CD4-positive, alpha-beta memory T cell (primary cell): ENCODE measurements around the gene TBL1XR1. TPM values are rescaled to one million over a fixed set of nuclear protein-coding genes. Genes with fewer than 3 reads are reported as not detected.
A peak's percentile ranks its signal among the peaks of the same experiment; 100 is the strongest.
"Not testable (repeated sequence)": the region's sequence is repeated elsewhere in the genome, so short reads cannot be mapped to it uniquely, and the experiment has no call there.

Experiments
- CTCF ChIA-PET: fragments of 350-600 bp; sonication (Branson Sonifier 250); formaldehyde crosslinking; loops from one replicate; lab custom pipeline; 2021; ENCODE audit warnings: inconsistent platforms; ENCODE audit not compliant: partially characterized antibody; lab: Charles Lee
- POLR2A ChIA-PET: fragments of 350-600 bp; sonication (Branson Sonifier 250); formaldehyde crosslinking; loops from one replicate; lab custom pipeline; 2021; ENCODE audit not compliant: partially characterized antibody; lab: Charles Lee
- DNase-seq, 5 donors: peaks; one replicate each; pipeline versions ENCODE4 v3.0.0 to v3.0.0-alpha.2; 2020 to 2022; ENCODE audit warnings: mixed read lengths in 1 of 5
- H3K27ac ChIP-seq: one replicate; pipeline ENCODE4 v1.7.0; 2013; ENCODE audit warnings: low read depth, low read length
- H3K27me3 ChIP-seq: 2 replicates; pipeline ENCODE4 v1.7.0; 2013; ENCODE audit warnings: mild to moderate bottlenecking, low read length, moderate library complexity; ENCODE audit not compliant: insufficient read depth
- H3K36me3 ChIP-seq: 2 replicates; pipeline ENCODE4 v1.7.0; 2013; ENCODE audit warnings: mild to moderate bottlenecking, low read length, moderate library complexity; ENCODE audit not compliant: insufficient read depth
- H3K4me1 ChIP-seq: 2 replicates; pipeline ENCODE4 v1.7.0; 2013; ENCODE audit warnings: mild to moderate bottlenecking, low read length, moderate library complexity; ENCODE audit not compliant: insufficient read depth
- H3K4me3 ChIP-seq, 2 donors: one replicate each; pipeline ENCODE4 v1.7.0; 2013; ENCODE audit warnings: low read length in 2 of 2, mild to moderate bottlenecking in 1 of 2
- H3K9me3 ChIP-seq, 2 donors: one replicate each; pipeline ENCODE4 v1.7.0; 2013; ENCODE audit warnings: low read length in 2 of 2, control low read depth in 1 of 2; ENCODE audit not compliant: control insufficient read depth in 1 of 2
- H3K27ac Mint-ChIP-seq, 7 donors: one replicate each; pipeline ENCODE4 v1.8.0; 2020 to 2021; ENCODE audit warnings: mixed read lengths in 7 of 7, mild to moderate bottlenecking in 6 of 7, inconsistent platforms in 3 of 7, moderate library complexity in 3 of 7
- H3K27me3 Mint-ChIP-seq, 2 donors: one replicate each; pipeline ENCODE4 v1.8.0; 2020 to 2021; ENCODE audit warnings: mixed read lengths in 2 of 2
- H3K36me3 Mint-ChIP-seq, 2 donors: one replicate each; pipeline ENCODE4 v1.8.0; 2020 to 2021; ENCODE audit warnings: mixed read lengths in 2 of 2, inconsistent platforms in 1 of 2, mild to moderate bottlenecking in 1 of 2
- H3K4me1 Mint-ChIP-seq, 4 donors: one replicate each; pipeline ENCODE4 v1.8.0; 2020 to 2021; ENCODE audit warnings: mixed read lengths in 4 of 4, mild to moderate bottlenecking in 1 of 4
- H3K4me3 Mint-ChIP-seq, 8 donors: one replicate each; pipeline ENCODE4 v1.8.0; 2020 to 2021; ENCODE audit warnings: mixed read lengths in 8 of 8, mild to moderate bottlenecking in 7 of 8, moderate library complexity in 6 of 8, inconsistent platforms in 3 of 8
- H3K9me3 Mint-ChIP-seq, 8 donors: one replicate each; pipeline ENCODE4 v1.8.0; 2020 to 2021; ENCODE audit warnings: mixed read lengths in 8 of 8, mild to moderate bottlenecking in 5 of 8, inconsistent platforms in 3 of 8, moderate library complexity in 1 of 8
- intact Hi-C: fragments of 100-400 bp; cut with micrococcal nuclease; formaldehyde crosslinking; loops from one replicate; pipeline ENCODE4 v1.15.1; 2023
- polyA plus RNA-seq, 2 donors: library from polyadenylated mRNA; unstranded; fragments of 300-500 nt; fragmentation: Illumina TruSeq; gene quantifications; one replicate each; pipeline ENCODE4 v1.2.3, GENCODE V29; 2021
- total RNA-seq, 2 experiments: library from RNA; stranded (reverse); gene quantifications; one replicate each; pipeline ENCODE4 v1.2.3, GENCODE V29; 2021

Gene TBL1XR1
- total and polyA plus RNA-seq, 4 experiments from 2014 or later: 20.1 to 172 (median 100) TPM

- intact Hi-C loops: loop anchor here (2.0 to 10.0 kb wide), 3 partner anchors 23 to 1191 kb away; no protein-coding TSS in a partner anchor
- H3K4me3 ChIP-seq: no peak overlapping the region
- peaks cover 39 to 75% (median 53%) of the 10 kb centered on the region in 4 donors for H3K4me1 Mint-ChIP-seq
These were observed 3.5 kb downstream of the TBL1XR1 start for GRCh38 chr3:177193688-177194268.

GRCh38 chr3:177193275-177193674 is 4.0 kb downstream of the TBL1XR1 start:
- ChIA-PET CTCF (interaction anchor here (1.2 to 3.8 kb wide), 3 partner anchors 9 to 142 kb away, joined by 3 to 28 read pairs (median 6); no protein-coding TSS in a partner anchor), POLR2A (interaction anchor here (1.0 to 12.4 kb wide), 4 partner anchors 8 to 166 kb away, joined by 4 to 529 read pairs (median 4); no protein-coding TSS in a partner anchor)
- H3K36me3 ChIP-seq, H3K27me3 Mint-ChIP-seq, H3K9me3 ChIP-seq, H3K27me3 ChIP-seq, H3K27ac ChIP-seq, DNase-seq, H3K9me3 Mint-ChIP-seq, H3K4me3 ChIP-seq: not testable (repeated sequence)
- Mint-ChIP-seq H3K36me3 (peaks cover 7 to 33% of the 10 kb centered on the region in 2 donors), H3K4me3 (peak overlapping the region in 7 of 8 donors; percentile 91 to 99 (median 98)), H3K4me1 (peaks cover 40 to 75% (median 54%) of the 10 kb centered on the region in 4 donors), H3K27ac (peak overlapping the region in 6 of 7 donors; percentile 15 to 99 (median 80))
- intact Hi-C loops: loop anchor here (10.0 kb wide), 1 partner anchor 1192 kb away; no protein-coding TSS in a partner anchor
- peaks cover 64% of the 10 kb centered on the region for H3K4me1 ChIP-seq

More at GRCh38 chr3:177193688-177194268, 3.5 kb downstream of the TBL1XR1 start:
- Histone ChIP-seq H3K36me3 (no peaks in the 10 kb centered on the region), H3K27ac (peak overlapping the region; percentile 89), H3K4me1 (peaks cover 64% of the 10 kb centered on the region), H3K9me3 (no peaks in the 10 kb centered on the region), H3K27me3 (no peaks in the 10 kb centered on the region)
- ChIA-PET CTCF (interaction anchor here (1.2 to 11.0 kb wide), 5 partner anchors 9 to 166 kb away, joined by 3 to 126 read pairs (median 6); no protein-coding TSS in a partner anchor), POLR2A (interaction anchor here (1.0 to 12.4 kb wide), 6 partner anchors 9 to 166 kb away, joined by 4 to 529 read pairs (median 10); no protein-coding TSS in a partner anchor)
- no peaks in the 10 kb centered on the region for H3K9me3 Mint-ChIP-seq
- peak overlapping the region; percentile 91 to 99 (median 98) for H3K4me3 Mint-ChIP-seq
- peak overlapping the region; percentile 15 to 99 (median 98) for H3K27ac Mint-ChIP-seq
- DNase-seq: no peak
- peaks cover 7 to 35% of the 10 kb centered on the region in 2 donors for H3K36me3 Mint-ChIP-seq
- no peaks in the 10 kb centered on the region for H3K27me3 Mint-ChIP-seq

GRCh38 chr3:177190756-177191681 is 6.3 kb downstream of the TBL1XR1 start:
- H3K9me3 ChIP-seq: no peaks in the 10 kb centered on the region
- intact Hi-C loops: loop anchor here (10.0 kb wide), 1 partner anchor 1194 kb away; no protein-coding TSS in a partner anchor
- H3K4me1 ChIP-seq: peaks cover 69% of the 10 kb centered on the region
- H3K36me3 ChIP-seq: no peaks in the 10 kb centered on the region
- Mint-ChIP-seq H3K4me1 (peaks cover 47 to 80% (median 66%) of the 10 kb centered on the region in 4 donors), H3K27me3 (no peaks in the 10 kb centered on the region), H3K9me3 (no peaks in the 10 kb centered on the region), H3K27ac (peak overlapping the region; percentile 1 to 83 (median 45)), H3K36me3 (peaks cover 7 to 28% of the 10 kb centered on the region in 2 donors), H3K4me3 (peak overlapping the region in 7 of 8 donors; percentile 3 to 86 (median 61))
- POLR2A ChIA-PET: no interaction called here
- H3K4me3 ChIP-seq: no peak overlapping the region
- CTCF ChIA-PET: interaction anchor here (0.8 kb wide), 1 partner anchor 169 kb away, joined by 4 read pairs; no protein-coding TSS in a partner anchor
- no peaks in the 10 kb centered on the region for H3K27me3 ChIP-seq
- no peak for DNase-seq
- H3K27ac ChIP-seq: no peak overlapping the region

- H3K36me3 ChIP-seq, H3K27me3 Mint-ChIP-seq, H3K27ac ChIP-seq, DNase-seq, H3K4me3 ChIP-seq, POLR2A ChIA-PET, H3K27me3 ChIP-seq, H3K9me3 Mint-ChIP-seq, H3K9me3 ChIP-seq: not testable (repeated sequence)
- intact Hi-C loops: loop anchor here (10.0 kb wide), 1 partner anchor 1195 kb away; no protein-coding TSS in a partner anchor
- H3K4me1 ChIP-seq: peaks cover 77% of the 10 kb centered on the region
- Mint-ChIP-seq H3K4me3 (peak overlapping the region in 2 of 8 donors; percentile 23 to 61), H3K27ac (peak overlapping the region in 1 of 7 donors; percentile 12), H3K36me3 (peaks cover 8 to 22% of the 10 kb centered on the region in 2 donors), H3K4me1 (peaks cover 49 to 78% (median 64%) of the 10 kb centered on the region in 4 donors)
- CTCF ChIA-PET: interaction anchor here (0.6 kb wide), 1 partner anchor 119 kb away, joined by 4 read pairs; no protein-coding TSS in a partner anchor
These were observed 7.1 kb downstream of the TBL1XR1 start for GRCh38 chr3:177190184-177190583.

- intact Hi-C loops, H3K9me3 ChIP-seq, DNase-seq, H3K27me3 ChIP-seq, H3K27me3 Mint-ChIP-seq, POLR2A ChIA-PET, H3K4me3 ChIP-seq, H3K27ac ChIP-seq, H3K36me3 ChIP-seq, H3K9me3 Mint-ChIP-seq, H3K27ac Mint-ChIP-seq: not testable (repeated sequence)
- H3K4me1 ChIP-seq: peaks cover 79% of the 10 kb centered on the region
- peak overlapping the region in 4 of 8 donors; percentile 25 to 65 (median 44) for H3K4me3 Mint-ChIP-seq
- CTCF ChIA-PET: interaction anchor here (0.9 kb wide), 2 partner anchors 13 to 137 kb away, joined by 3 read pairs; no protein-coding TSS in a partner anchor
- H3K36me3 Mint-ChIP-seq: peaks cover 12% of the 10 kb centered on the region in 2 donors
- peaks cover 44 to 78% (median 60%) of the 10 kb centered on the region in 4 donors for H3K4me1 Mint-ChIP-seq
These were observed 9.0 kb downstream of the TBL1XR1 start for GRCh38 chr3:177188325-177188724.

GRCh38 chr3:177186306-177186705 is 11.0 kb downstream of the TBL1XR1 start:
- Mint-ChIP-seq H3K9me3 (no peaks in the 10 kb centered on the region), H3K4me1 (peaks cover 45 to 78% (median 62%) of the 10 kb centered on the region in 4 donors), H3K36me3 (peaks cover 5 to 9% of the 10 kb centered on the region in 2 donors), H3K4me3 (peak overlapping the region in 4 of 8 donors; percentile 27 to 60 (median 48)), H3K27me3 (no peaks in the 10 kb centered on the region), H3K27ac (peak overlapping the region in 1 of 7 donors; percentile 64)
- Histone ChIP-seq H3K4me1 (peaks cover 81% of the 10 kb centered on the region), H3K27me3 (no peaks in the 10 kb centered on the region), H3K36me3 (no peaks in the 10 kb centered on the region), H3K27ac (no peak overlapping the region), H3K9me3 (no peaks in the 10 kb centered on the region), H3K4me3 (no peak overlapping the region)
- intact Hi-C loops: no loop called here
- POLR2A ChIA-PET: no interaction called here
- CTCF ChIA-PET: no interaction called here
- no peak for DNase-seq
